HG02678 (cell line): ENCODE measurements around the gene THSD7A.
"Not testable (repeated sequence)": the region's sequence is repeated elsewhere in the genome, so short reads cannot be mapped to it uniquely, and the experiment has no call there.

Experiments used
- ATAC-seq: cut with Tn5 transposase; IDR thresholded peaks from one replicate; pipeline ENCODE4 v1.9.1; 2021; ENCODE audit warnings: mild to moderate bottlenecking, moderate library complexity; ENCODE audit not compliant: unreplicated experiment

Gene THSD7A

GRCh38 chr7:11471255-11471654 is 360.7 kb downstream of the THSD7A start:
- ATAC-seq = no peak

- ATAC-seq = no peak
Observed at GRCh38 chr7:11469028-11469745, 362.8 kb downstream of the THSD7A start.

- no peak for ATAC-seq
Observed at GRCh38 chr7:11466517-11467105, 365.4 kb downstream of the THSD7A start.

GRCh38 chr7:11464624-11465023 is 367.4 kb downstream of the THSD7A start:
- no peak for ATAC-seq

- ATAC-seq = no peak
Observed at GRCh38 chr7:11461946-11462345, 370.1 kb downstream of the THSD7A start.

GRCh38 chr7:11458736-11459483 is 373.1 kb downstream of the THSD7A start:
- no peak for ATAC-seq

GRCh38 chr7:11457419-11457818 is 374.6 kb downstream of the THSD7A start:
- no peak for ATAC-seq

GRCh38 chr7:11456574-11456973 is 375.4 kb downstream of the THSD7A start:
- ATAC-seq = no peak

GRCh38 chr7:11452476-11452875 is 379.5 kb downstream of the THSD7A start:
- no peak for ATAC-seq

- no peak for ATAC-seq
Observed at GRCh38 chr7:11450281-11450680, 381.7 kb downstream of the THSD7A start.

- ATAC-seq = no peak
Observed at GRCh38 chr7:11449316-11449715, 382.7 kb downstream of the THSD7A start.

GRCh38 chr7:11448323-11448722 is 383.7 kb downstream of the THSD7A start:
- ATAC-seq = no peak

- ATAC-seq = no peak
Observed at GRCh38 chr7:11447106-11447505, 384.9 kb downstream of the THSD7A start.

- not testable (repeated sequence) for ATAC-seq
Observed at GRCh38 chr7:11443934-11444333, 388.1 kb downstream of the THSD7A start.

- ATAC-seq = no peak
Observed at GRCh38 chr7:11437994-11438393, 394.0 kb downstream of the THSD7A start.

- ATAC-seq = no peak
Observed at GRCh38 chr7:11436773-11437524, 395.0 kb downstream of the THSD7A start.

- ATAC-seq = no peak
Observed at GRCh38 chr7:11436316-11436715, 395.7 kb downstream of the THSD7A start.

GRCh38 chr7:11434366-11434765 is 397.6 kb downstream of the THSD7A start:
- no peak for ATAC-seq

- no peak for ATAC-seq
Observed at GRCh38 chr7:11430841-11431240, 401.2 kb downstream of the THSD7A start.

GRCh38 chr7:11430112-11430511 is 401.9 kb downstream of the THSD7A start:
- ATAC-seq = no peak

GRCh38 chr7:11428877-11429581 is 403.0 kb downstream of the THSD7A start:
- no peak for ATAC-seq
